WTC11 (cell line): ENCODE results near the gene CD302. TPM values are rescaled to one million over a fixed set of nuclear protein-coding genes. Genes with fewer than 3 reads are reported as not detected.
A peak's percentile ranks its signal among the peaks of the same experiment; 100 is the strongest.

Source experiments
- ATAC-seq: fragments of 200-7000 bp; cut with Tn5 transposase; 2 replicates; pipeline ENCODE4 v1.10.0; 2021; ENCODE audit warnings: mild to moderate bottlenecking, moderate library complexity
- CTCF ChIA-PET: fragments of 300-600 bp; sonication (Branson Sonifier 250); formaldehyde crosslinking; loops from one replicate; lab custom pipeline; 2021; ENCODE audit warnings: antibody characterized with exemption; lab: Charles Lee
- POLR2A ChIA-PET: fragments of 350-600 bp; sonication (Branson Sonifier 250); formaldehyde crosslinking; loops from one replicate; lab custom pipeline; 2021; ENCODE audit warnings: antibody characterized with exemption; lab: Charles Lee
- DNase-seq: peaks from one replicate; pipeline ENCODE4 v3.0.0; 2021; ENCODE audit warnings: low spot score
- H3K27ac Mint-ChIP-seq: 2 replicates; pipeline ENCODE4 v1.8.0; 2021; ENCODE audit warnings: mixed read lengths
- H3K27me3 Mint-ChIP-seq: 2 replicates; pipeline ENCODE4 v1.8.0; 2021; ENCODE audit warnings: low read depth, mild to moderate bottlenecking, moderate library complexity, mixed read lengths
- H3K36me3 Mint-ChIP-seq: 2 replicates; pipeline ENCODE4 v1.8.0; 2021; ENCODE audit warnings: mixed read lengths
- H3K4me1 Mint-ChIP-seq: 2 replicates; pipeline ENCODE4 v1.8.0; 2022; ENCODE audit warnings: mixed read lengths
- H3K4me3 Mint-ChIP-seq: 2 replicates; pipeline ENCODE4 v1.8.0; 2021; ENCODE audit warnings: mild to moderate bottlenecking, moderate library complexity, mixed read lengths
- H3K9me3 Mint-ChIP-seq: 2 replicates; pipeline ENCODE4 v1.8.0; 2021; ENCODE audit warnings: mixed read lengths
- CBFB ChIP-seq: sonication (generic); formaldehyde crosslinking; IDR thresholded peaks from 2 replicates; pipeline ENCODE4 v1.8.1; 2022; ENCODE audit warnings: mild to moderate bottlenecking, low read depth, missing genetic modification reagents
- EMX1 ChIP-seq: fragments of 250-450 bp; sonication (Bioruptor Pico); IDR thresholded peaks from 2 replicates; pipeline ENCODE4 v1.8.0; 2021; ENCODE audit warnings: mild to moderate bottlenecking
- GABPB1 ChIP-seq: sonication (generic); formaldehyde crosslinking; IDR thresholded peaks from 2 replicates; pipeline ENCODE4 v1.8.1; 2023; ENCODE audit warnings: mild to moderate bottlenecking, missing genetic modification reagents
- GRHL2 ChIP-seq: fragments of 250-450 bp; sonication (Bioruptor Pico); IDR thresholded peaks from 2 replicates; pipeline ENCODE4 v1.8.0; 2022; ENCODE audit warnings: mild to moderate bottlenecking, moderate library complexity; ENCODE audit not compliant: insufficient replicate concordance, severe bottlenecking
- HMGA2 ChIP-seq: fragments of 250-450 bp; sonication (Bioruptor Pico); IDR thresholded peaks from 2 replicates; pipeline ENCODE4 v1.4.0; 2021; ENCODE audit warnings: mild to moderate bottlenecking, moderate library complexity
- IRF2 ChIP-seq: sonication (generic); formaldehyde crosslinking; IDR thresholded peaks from 2 replicates; pipeline ENCODE4 v1.8.0; 2022; ENCODE audit warnings: low read depth, missing genetic modification reagents, borderline replicate concordance
- JUN ChIP-seq: sonication (generic); formaldehyde crosslinking; IDR thresholded peaks from 2 replicates; pipeline ENCODE4 v1.8.0; 2023; ENCODE audit warnings: mild to moderate bottlenecking, missing genetic modification reagents
- RELA ChIP-seq: sonication (generic); formaldehyde crosslinking; IDR thresholded peaks from 2 replicates; pipeline ENCODE4 v1.8.1; 2022; ENCODE audit warnings: missing genetic modification reagents, mild to moderate bottlenecking, borderline replicate concordance
- RORB ChIP-seq: fragments of 250-450 bp; sonication (Bioruptor Pico); IDR thresholded peaks from 2 replicates; pipeline ENCODE4 v1.9.0; 2021; ENCODE audit warnings: mild to moderate bottlenecking
- TCF7 ChIP-seq: sonication (generic); formaldehyde crosslinking; IDR thresholded peaks from 2 replicates; pipeline ENCODE4 v1.8.0; 2022; ENCODE audit warnings: mild to moderate bottlenecking, low read depth, missing genetic modification reagents, moderate library complexity
- TEAD4 ChIP-seq: sonication (generic); formaldehyde crosslinking; IDR thresholded peaks from 2 replicates; pipeline ENCODE4 v1.8.0; 2022; ENCODE audit warnings: mild to moderate bottlenecking, missing genetic modification reagents
- ZNF396 ChIP-seq: fragments of 250-450 bp; sonication (Bioruptor Pico); IDR thresholded peaks from 2 replicates; pipeline ENCODE4 v1.8.0; 2021; ENCODE audit warnings: mild to moderate bottlenecking, moderate library complexity, borderline replicate concordance
- total RNA-seq: library from RNA; stranded (reverse); gene quantifications from 3 replicates; pipeline ENCODE4 v1.2.3, GENCODE V29; 2021
- TF ChIP-seq, protein P1 (sequence below): fragments of 200-600 bp; IDR thresholded peaks from 2 replicates; pipeline ENCODE4 v1.8.0; 2022; ENCODE audit warnings: antibody characterized with exemption
- TF ChIP-seq, protein P2 (sequence below): sonication (generic); formaldehyde crosslinking; IDR thresholded peaks from 2 replicates; pipeline ENCODE4 v1.8.1; 2023; ENCODE audit warnings: mild to moderate bottlenecking, missing genetic modification reagents, moderate library complexity
- TF ChIP-seq, protein P3 (sequence below): fragments of 250-450 bp; sonication (Bioruptor Pico); IDR thresholded peaks from 2 replicates; pipeline ENCODE4 v1.8.0; 2021; ENCODE audit warnings: mild to moderate bottlenecking
- TF ChIP-seq, protein P4 (sequence below): sonication (generic); formaldehyde crosslinking; IDR thresholded peaks from 2 replicates; pipeline ENCODE4 v1.8.1; 2022; ENCODE audit warnings: missing genetic modification reagents, borderline replicate concordance
- TF ChIP-seq, protein P5 (sequence below): sonication (generic); formaldehyde crosslinking; IDR thresholded peaks from 2 replicates; pipeline ENCODE4 v1.8.0; 2023; ENCODE audit warnings: missing genetic modification reagents, mild to moderate bottlenecking, borderline replicate concordance

The CD302 gene
- total RNA-seq, 1 experiment from 2014 or later: 1.4 TPM

DNA sequence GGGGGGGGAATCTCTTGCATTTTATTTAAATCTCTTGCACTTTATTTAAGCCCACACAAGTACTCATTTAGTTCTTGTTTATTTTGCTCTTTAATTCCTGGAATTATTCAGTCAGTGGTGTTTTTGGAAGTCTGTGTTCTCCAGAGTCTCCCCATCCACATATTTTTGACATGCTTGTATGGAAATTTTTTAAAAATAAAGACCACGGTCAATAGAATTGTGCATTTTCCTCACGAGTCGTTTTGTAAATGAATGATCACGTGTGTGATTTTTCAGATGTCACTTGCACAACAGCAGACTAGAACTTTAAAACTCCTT, 824 bp downstream of the CD302 start:
- DNase-seq: no peak
- H3K27ac Mint-ChIP-seq: no peak overlapping the region
- no peaks in the 10 kb centered on the region for H3K9me3 Mint-ChIP-seq
- peaks cover 27% of the 10 kb centered on the region for H3K4me1 Mint-ChIP-seq
- no peaks in the 10 kb centered on the region for H3K36me3 Mint-ChIP-seq
- POLR2A ChIA-PET: no interaction called here
- TF ChIP-seq, protein P1, sequence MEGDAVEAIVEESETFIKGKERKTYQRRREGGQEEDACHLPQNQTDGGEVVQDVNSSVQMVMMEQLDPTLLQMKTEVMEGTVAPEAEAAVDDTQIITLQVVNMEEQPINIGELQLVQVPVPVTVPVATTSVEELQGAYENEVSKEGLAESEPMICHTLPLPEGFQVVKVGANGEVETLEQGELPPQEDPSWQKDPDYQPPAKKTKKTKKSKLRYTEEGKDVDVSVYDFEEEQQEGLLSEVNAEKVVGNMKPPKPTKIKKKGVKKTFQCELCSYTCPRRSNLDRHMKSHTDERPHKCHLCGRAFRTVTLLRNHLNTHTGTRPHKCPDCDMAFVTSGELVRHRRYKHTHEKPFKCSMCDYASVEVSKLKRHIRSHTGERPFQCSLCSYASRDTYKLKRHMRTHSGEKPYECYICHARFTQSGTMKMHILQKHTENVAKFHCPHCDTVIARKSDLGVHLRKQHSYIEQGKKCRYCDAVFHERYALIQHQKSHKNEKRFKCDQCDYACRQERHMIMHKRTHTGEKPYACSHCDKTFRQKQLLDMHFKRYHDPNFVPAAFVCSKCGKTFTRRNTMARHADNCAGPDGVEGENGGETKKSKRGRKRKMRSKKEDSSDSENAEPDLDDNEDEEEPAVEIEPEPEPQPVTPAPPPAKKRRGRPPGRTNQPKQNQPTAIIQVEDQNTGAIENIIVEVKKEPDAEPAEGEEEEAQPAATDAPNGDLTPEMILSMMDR: no peak
- TF ChIP-seq CBFB (CRISPR knock-in tag): no peak
- TF ChIP-seq GRHL2: no peak
- no peak for TF ChIP-seq RORB (CRISPR knock-in tag)
- TF ChIP-seq, protein P2, sequence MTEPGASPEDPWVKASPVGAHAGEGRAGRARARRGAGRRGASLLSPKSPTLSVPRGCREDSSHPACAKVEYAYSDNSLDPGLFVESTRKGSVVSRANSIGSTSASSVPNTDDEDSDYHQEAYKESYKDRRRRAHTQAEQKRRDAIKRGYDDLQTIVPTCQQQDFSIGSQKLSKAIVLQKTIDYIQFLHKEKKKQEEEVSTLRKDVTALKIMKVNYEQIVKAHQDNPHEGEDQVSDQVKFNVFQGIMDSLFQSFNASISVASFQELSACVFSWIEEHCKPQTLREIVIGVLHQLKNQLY: no peak
- TF ChIP-seq, protein P3, sequence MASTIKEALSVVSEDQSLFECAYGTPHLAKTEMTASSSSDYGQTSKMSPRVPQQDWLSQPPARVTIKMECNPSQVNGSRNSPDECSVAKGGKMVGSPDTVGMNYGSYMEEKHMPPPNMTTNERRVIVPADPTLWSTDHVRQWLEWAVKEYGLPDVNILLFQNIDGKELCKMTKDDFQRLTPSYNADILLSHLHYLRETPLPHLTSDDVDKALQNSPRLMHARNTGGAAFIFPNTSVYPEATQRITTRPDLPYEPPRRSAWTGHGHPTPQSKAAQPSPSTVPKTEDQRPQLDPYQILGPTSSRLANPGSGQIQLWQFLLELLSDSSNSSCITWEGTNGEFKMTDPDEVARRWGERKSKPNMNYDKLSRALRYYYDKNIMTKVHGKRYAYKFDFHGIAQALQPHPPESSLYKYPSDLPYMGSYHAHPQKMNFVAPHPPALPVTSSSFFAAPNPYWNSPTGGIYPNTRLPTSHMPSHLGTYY: no peak
- TF ChIP-seq, protein P4, sequence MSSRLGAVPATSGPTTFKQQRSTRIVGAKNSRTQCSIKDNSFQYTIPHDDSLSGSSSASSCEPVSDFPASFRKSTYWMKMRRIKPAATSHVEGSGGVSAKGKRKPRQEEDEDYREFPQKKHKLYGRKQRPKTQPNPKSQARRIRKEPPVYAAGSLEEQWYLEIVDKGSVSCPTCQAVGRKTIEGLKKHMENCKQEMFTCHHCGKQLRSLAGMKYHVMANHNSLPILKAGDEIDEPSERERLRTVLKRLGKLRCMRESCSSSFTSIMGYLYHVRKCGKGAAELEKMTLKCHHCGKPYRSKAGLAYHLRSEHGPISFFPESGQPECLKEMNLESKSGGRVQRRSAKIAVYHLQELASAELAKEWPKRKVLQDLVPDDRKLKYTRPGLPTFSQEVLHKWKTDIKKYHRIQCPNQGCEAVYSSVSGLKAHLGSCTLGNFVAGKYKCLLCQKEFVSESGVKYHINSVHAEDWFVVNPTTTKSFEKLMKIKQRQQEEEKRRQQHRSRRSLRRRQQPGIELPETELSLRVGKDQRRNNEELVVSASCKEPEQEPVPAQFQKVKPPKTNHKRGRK (CRISPR knock-in tag): no peak
- no peak for TF ChIP-seq RELA (CRISPR knock-in tag)
- peaks cover 52% of the 10 kb centered on the region for H3K27me3 Mint-ChIP-seq
- H3K4me3 Mint-ChIP-seq: peak overlapping the region; percentile 77
- ATAC-seq: no peak
- CTCF ChIA-PET: interaction anchor here (1.3 kb wide), 1 partner anchor 41 kb away, joined by 3 read pairs; no protein-coding TSS in a partner anchor

DNA sequence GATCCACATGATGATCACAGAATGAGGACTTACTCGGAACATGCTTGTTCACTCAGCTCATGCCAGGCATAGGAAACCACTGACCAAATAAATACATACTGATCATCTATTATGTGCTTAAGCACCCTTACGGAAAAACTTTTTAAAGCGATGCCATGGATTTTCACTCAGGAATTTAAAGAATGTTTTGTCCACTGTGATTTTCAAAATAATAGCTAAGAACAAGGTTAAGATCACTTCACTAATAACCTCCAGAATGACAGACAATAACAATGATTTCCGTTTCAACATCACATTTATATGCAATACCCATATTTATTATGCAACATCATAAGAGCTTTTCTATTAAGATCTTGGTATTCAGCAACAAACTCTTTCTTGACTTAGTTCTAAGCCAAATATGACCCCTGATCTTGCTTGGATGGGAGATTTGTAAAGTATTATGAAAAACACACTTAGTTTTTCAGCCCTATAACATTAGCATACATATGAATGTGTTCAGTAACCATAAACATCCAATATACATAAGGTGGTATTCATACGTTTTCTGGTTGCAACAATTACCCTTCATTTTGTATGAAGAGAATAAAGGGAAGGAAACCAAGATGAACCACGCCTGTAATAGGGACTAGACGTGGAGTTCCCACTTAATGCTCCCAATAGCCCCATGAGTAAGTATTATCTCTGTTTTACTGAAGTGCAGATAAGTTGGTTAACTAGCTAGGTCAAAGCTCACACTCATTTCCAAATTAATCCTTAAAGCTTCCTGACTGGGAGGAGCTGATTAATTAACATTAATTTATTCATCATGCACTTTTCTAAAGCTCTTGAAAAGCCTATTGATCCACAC, 1.9 kb downstream of the CD302 start:
- CTCF ChIA-PET: interaction anchor here (1.3 kb wide), 1 partner anchor 40 kb away, joined by 3 read pairs; no protein-coding TSS in a partner anchor
- Mint-ChIP-seq H3K9me3 (no peaks in the 10 kb centered on the region), H3K27ac (no peak overlapping the region), H3K4me3 (peak overlapping the region; percentile 15; the same call in 1 of the 2 replicates), H3K27me3 (peaks cover 52% of the 10 kb centered on the region), H3K4me1 (peaks cover 27% of the 10 kb centered on the region), H3K36me3 (no peaks in the 10 kb centered on the region)
- DNase-seq (no peak), ATAC-seq (no peak)
- TF ChIP-seq GRHL2: no peak
- 0 out of 2 replicates have a peak, but pooled peaks have one; percentile 34 for TF ChIP-seq GABPB1 (CRISPR knock-in tag)
- POLR2A ChIA-PET: no interaction called here

DNA sequence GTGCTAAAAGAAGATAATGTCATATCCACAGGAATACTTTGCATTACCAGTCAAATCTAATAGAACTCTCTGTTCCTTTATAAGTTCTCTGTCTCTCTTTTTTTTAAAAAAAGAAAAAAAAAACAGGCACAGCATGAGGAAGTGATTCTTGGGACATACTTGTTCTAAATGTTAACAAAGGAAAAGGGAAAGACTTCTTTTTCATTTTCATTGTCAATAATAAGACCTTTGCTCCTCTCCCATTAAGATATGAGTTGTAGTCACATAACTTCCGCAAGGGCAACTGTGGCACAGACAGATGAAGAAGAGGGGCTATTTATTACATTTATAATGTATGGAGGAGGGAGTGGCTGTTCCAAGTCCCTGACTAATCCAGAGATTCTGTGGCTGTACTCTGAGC, 4.7 kb downstream of the CD302 start:
- no peak for TF ChIP-seq IRF2 (CRISPR knock-in tag)
- TF ChIP-seq ZNF396 (CRISPR knock-in tag): no peak
- TF ChIP-seq, protein P5, sequence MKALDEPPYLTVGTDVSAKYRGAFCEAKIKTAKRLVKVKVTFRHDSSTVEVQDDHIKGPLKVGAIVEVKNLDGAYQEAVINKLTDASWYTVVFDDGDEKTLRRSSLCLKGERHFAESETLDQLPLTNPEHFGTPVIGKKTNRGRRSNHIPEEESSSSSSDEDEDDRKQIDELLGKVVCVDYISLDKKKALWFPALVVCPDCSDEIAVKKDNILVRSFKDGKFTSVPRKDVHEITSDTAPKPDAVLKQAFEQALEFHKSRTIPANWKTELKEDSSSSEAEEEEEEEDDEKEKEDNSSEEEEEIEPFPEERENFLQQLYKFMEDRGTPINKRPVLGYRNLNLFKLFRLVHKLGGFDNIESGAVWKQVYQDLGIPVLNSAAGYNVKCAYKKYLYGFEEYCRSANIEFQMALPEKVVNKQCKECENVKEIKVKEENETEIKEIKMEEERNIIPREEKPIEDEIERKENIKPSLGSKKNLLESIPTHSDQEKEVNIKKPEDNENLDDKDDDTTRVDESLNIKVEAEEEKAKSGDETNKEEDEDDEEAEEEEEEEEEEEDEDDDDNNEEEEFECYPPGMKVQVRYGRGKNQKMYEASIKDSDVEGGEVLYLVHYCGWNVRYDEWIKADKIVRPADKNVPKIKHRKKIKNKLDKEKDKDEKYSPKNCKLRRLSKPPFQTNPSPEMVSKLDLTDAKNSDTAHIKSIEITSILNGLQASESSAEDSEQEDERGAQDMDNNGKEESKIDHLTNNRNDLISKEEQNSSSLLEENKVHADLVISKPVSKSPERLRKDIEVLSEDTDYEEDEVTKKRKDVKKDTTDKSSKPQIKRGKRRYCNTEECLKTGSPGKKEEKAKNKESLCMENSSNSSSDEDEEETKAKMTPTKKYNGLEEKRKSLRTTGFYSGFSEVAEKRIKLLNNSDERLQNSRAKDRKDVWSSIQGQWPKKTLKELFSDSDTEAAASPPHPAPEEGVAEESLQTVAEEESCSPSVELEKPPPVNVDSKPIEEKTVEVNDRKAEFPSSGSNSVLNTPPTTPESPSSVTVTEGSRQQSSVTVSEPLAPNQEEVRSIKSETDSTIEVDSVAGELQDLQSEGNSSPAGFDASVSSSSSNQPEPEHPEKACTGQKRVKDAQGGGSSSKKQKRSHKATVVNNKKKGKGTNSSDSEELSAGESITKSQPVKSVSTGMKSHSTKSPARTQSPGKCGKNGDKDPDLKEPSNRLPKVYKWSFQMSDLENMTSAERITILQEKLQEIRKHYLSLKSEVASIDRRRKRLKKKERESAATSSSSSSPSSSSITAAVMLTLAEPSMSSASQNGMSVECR (CRISPR knock-in tag): no peak
- no peak for TF ChIP-seq TCF7 (CRISPR knock-in tag)
- TF ChIP-seq JUN (CRISPR knock-in tag): no peak
- no peak for TF ChIP-seq HMGA2 (CRISPR knock-in tag)
- TF ChIP-seq EMX1 (CRISPR knock-in tag): no peak
- TF ChIP-seq TEAD4 (CRISPR knock-in tag): no peak
- H3K9me3 Mint-ChIP-seq: no peaks in the 10 kb centered on the region
- no peak overlapping the region for H3K4me3 Mint-ChIP-seq
- POLR2A ChIA-PET: no interaction called here
- no peaks in the 10 kb centered on the region for H3K36me3 Mint-ChIP-seq
- peaks cover 29% of the 10 kb centered on the region for H3K4me1 Mint-ChIP-seq
- DNase-seq (no peak), ATAC-seq (no peak)
- peaks cover 30% of the 10 kb centered on the region for H3K27me3 Mint-ChIP-seq
- no peak overlapping the region for H3K27ac Mint-ChIP-seq
- CTCF ChIA-PET: no interaction called here
